GM04503 (cell line): ENCODE data around the gene PRR4.

Experiments used
- DNase-seq: peaks from one replicate; pipeline ENCODE4 v3.0.0-alpha.2; 2012; ENCODE audit warnings: low read depth

PRR4 gene, protein sequence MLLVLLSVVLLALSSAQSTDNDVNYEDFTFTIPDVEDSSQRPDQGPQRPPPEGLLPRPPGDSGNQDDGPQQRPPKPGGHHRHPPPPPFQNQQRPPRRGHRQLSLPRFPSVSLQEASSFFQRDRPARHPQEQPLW

DNA sequence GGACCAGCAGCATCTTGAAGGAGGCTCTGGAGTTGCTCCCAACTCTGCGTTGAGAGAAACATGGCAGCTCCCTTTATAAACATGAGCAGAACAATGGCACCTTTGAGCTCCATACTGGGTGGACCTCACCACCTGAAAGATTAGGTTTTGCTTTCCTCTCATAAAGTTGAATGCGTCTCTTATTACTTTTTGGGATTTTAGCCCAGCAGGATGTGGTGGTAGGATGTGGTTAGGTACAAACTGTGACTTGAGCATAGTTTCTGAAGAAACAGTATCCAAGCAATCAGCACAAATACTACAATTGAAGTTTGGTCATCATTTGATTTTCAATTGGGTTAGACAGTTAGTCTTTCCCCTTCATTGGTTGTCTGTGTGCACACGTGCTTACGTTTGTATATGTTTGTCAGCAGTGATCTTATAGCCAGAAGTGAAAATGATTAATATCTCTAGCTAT is at the start of gene PRR4:
Gene PRR4, minus strand, starts transcription at position 51 of the 454 bp plus-strand sequence. Its CDS starts 38 bp downstream, at position 13.
- no peak for DNase-seq

DNA sequence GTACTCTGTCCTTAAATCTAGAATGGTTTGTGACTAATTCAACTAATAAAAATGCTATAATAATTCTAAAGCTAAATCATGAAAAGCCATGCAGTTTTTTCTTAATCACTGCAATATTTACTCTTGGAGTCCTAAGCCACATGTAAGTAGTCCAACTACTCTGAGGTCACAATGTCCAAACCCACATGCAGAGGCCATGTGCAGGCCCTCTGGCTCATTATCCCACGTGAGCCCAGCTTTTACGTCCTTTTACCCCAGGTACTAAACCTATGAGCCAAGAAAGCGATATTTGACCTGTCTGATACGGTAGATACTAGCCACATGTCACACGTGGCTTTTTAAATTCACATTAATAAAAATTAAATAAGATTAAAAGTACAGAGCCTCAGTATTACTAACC is 47.6 kb upstream of the PRR4 start:
- DNase-seq: no peak

DNA sequence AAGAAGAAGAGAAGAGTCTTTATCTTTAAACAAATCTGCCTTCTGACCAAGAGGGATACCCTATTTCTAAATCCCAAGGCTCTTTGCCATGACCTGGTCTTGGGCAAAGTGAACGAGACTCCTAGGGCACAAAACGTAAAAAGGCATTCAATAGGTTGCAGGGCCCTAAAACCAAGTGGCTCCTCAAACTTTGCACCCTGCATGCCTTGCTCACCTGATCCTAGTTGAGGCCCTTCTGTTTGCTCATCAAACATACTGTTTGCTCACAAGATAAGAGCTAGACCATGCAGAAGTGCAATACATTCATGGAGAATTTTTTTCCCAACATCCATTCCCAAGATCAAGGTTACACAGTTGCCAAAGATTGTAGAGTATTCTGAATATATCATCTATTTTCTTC is 42.7 kb upstream of the PRR4 start:
- no peak for DNase-seq

DNA sequence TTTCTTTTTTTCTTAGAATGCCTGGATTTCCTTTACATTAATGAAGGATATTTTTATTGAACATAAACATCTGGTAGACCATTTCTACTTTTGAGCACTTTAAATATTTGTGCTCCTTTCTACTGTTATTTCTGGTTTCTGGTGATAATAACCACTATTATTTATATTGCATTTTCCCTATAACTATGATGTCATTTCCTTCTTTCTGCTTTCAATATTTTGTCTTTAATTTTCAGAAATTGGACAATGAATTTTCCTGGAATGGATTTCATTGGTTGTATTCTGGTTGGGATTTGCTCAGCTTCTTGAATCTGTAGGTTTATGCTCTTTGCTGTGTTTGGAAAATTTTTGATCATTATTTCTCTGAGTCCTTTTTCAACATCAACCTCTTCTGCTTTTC is 40.0 kb upstream of the PRR4 start:
- no peak for DNase-seq

DNA sequence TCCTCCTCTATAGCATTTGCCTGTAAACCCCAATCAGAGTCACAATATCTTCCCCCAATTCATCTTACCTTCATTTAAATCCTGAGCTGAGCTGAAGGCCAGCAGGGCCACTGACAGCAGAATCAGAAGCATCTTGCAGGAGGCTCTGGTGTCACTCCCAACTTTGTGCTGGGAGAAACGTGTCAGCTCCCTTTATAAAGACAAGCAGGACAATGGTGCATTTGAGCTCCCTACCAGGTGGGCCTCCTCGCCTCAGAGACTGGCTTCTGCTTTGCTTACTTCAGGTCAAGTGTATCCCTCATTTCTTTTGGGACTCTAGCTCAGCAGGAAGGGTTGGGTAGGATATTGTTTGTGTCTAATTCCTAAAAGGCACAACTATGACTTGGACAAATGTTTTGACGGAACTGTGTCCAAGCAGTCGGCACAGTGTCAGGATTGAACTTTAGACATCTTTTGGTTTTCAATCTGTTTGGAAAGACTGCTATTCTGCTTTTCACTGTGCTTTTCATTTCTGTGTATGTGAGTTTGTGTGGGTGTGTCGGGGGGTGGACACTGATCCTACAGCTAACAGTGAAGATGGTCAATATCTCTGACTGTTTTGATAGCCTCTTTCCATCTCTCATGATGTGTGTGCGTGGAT is 34.9 kb upstream of the PRR4 start, which contains the start of gene PRH1:
Gene PRH1, minus strand, starts transcription at position 170 of the 640 bp plus-strand sequence. Its CDS starts 38 bp downstream, at position 132.
- DNase-seq: no peak

DNA sequence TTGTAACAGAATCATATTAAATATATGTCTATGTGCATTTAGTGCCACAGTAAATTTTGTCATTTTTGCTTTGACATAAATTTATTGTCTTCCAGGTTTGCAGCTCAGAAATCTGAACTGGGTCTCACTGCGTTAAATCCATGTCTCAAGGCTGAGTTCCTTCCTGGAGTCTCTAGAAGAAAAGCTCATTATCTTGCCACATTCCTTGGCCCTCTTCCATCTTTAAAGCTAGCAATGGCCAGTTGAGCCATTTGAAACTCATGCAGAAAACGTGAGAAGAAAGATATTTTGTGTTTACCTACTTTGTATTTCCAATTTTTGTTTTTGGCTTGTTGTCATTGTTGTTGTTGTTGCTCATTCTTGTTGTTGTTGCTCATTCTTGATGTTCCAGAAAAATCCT is 24.1 kb upstream of the PRR4 start:
- DNase-seq: peak; percentile 11

DNA sequence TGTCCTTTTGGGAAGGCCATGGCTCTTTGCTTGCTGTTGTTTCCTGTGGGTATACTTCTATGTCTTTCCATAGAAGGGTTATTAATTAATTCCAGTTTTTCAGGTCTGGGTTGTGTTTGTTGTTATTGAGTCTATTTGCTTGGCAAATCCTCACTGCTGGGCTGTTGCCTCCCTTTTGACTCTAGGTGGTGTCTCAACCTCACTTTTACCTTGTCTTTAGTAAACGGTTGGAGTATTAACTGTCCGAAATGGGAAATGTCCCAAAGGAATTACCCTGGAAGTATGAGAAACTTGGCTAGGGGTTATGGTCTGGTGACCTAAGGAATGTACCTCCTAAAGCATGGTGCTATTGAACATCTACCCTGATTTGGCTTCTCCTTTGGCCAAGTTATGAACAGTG is 18.1 kb upstream of the PRR4 start:
- no peak for DNase-seq

DNA sequence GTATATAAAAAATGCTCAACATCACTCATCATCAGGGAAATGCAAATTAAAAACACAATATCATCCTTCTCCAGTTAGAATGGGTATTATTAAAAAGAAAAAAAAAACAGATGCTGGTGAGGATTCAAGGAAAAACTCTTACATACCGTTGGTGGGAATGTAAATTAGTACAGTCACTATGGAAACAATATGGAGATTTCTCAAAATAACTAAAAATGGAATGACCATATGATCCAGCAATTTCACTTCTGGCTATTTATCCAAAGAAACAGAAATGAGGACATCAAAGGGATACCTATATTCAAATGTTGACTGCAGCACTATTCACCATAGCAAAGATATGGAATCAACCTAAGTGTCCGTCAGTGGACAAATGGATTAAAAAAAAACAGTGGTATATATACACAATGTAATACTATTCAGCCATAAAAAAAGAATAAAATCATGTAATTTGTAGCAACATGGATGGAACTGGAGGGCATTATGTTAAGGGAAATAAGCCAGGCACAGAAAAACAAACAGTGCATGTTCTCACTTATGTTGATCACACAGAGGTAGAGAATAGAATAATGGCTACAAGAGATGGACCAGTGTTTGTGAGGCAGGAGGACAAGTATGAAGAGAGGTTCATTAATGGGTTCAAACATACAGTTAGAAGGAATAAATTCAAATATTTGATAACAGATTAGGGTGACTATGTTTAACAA is 14.4 kb upstream of the PRR4 start:
- no peak for DNase-seq

DNA sequence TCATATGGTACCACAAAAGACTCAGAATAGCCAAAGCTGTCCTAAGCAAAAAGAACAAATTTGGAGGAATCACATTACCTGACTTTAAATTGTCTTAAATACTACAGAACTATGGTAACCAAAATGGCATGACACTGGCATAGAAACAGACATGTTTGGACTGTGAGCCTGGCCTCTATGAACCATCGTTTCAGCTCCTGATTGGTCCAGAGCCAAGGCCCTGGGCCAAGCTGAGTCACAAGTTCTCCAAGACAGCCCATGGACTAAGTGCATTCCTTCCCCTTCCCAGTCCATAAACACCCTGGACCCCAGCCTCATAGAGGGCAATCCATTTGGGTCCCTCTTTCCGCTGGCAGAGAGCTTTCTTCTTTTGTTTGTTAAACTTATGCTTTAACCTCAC is 12.1 kb upstream of the PRR4 start:
- no peak for DNase-seq

DNA sequence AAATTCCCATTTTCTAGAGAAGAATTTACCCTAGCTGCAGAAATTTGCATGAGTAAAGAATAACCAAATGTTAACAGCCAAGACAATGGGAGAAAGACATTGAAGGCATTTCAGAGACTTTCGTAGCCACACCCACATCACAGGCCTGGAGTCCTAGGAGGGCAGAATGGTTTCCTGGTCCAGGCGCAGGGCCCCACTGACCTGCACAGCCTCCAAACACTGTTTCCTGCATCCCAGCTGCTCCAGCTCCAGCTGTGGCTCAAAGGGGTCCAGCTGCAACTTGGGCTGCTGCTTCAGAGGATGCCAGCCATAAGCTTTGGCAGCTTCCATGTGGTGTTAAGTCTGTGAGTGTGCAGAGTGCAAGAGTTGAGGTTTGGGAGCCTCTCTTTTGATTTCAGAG is 6.5 kb upstream of the PRR4 start:
- no peak for DNase-seq

DNA sequence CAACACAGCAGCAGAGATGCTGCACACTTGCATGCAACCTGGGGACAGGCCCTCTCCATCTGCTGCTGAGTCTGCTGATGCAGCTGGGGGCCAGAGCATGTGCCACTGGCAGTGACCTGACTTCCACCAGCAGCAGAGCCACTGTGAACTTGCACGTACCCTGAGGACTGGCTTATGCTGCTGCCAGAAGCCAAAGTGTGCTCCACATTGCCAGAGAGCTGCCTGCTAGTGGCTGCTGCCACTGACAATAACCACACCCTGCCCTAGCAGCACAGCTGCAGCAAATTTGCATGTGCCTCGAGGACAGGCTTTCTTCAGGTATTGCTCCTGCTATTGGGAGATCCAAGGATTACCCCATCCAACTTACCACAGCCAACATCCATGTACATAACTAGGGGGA is 4.5 kb upstream of the PRR4 start:
- no peak for DNase-seq

DNA sequence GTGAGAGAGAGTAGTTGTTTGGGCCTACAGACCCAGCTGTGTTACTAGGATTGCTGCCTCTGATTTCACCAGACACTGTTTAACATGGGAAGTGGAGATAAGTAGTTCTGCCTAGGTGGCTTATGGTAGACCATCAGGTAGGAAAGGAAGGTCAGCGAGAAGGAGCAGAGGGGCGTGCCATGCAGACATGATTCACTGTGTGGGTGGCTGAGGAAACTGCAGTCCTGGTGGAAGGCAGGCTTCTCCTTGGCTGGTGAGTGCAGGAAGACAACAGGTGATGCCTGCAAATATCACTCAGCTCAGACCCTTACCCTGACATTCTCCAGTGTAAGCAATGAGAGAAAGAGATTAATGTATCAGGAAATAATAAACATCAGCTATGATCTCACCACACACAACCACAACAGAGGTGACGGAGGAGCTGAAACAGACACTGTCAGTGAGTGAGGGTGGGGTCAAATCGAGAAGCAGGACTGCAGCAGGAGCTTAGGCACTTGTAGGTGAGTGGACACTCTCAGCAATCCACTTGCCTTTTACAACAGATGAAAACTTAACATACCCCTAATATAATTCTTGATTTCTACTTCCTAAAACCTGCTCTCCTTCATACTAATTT is 2.1 kb upstream of the PRR4 start:
- DNase-seq: no peak

DNA sequence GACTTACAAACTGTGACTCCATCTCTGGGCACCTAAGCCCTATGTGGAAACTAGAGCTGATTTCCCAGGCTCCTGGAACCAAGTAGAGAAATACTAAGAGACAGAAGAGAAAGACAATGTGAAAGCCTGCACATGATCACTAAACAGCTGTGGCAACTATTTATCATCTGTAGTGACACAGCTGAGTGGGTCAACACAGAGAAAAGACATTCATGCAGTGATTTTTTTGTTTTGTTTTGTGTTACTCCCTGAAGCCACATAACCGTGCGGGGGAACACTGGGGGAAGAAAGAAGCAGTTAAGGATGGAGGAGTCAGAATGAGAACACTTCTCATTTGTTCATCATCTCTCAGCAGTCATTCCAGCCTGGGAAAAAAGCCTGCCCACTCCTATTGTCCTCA is 1.5 kb downstream of the PRR4 start:
- DNase-seq: no peak

DNA sequence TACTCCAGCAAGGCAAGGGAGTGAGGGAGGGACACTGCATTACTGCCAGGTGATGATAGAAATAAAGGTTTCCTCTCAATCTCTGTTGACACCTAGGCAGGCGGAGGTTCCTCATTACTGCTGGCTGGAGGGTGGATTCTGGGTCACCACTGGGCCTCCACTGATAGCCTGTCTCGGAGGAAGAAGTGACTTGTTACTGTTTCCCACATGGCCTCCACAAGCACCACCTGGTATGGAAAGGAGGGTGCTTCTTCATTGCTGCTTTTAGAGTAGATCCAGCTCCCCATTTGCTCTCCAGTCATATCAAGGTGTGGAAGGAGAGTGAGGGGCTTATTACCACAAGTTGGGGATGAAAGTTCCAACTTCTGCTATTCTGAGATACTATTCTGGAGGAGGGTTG is 6.4 kb downstream of the PRR4 start:
- DNase-seq: no peak

DNA sequence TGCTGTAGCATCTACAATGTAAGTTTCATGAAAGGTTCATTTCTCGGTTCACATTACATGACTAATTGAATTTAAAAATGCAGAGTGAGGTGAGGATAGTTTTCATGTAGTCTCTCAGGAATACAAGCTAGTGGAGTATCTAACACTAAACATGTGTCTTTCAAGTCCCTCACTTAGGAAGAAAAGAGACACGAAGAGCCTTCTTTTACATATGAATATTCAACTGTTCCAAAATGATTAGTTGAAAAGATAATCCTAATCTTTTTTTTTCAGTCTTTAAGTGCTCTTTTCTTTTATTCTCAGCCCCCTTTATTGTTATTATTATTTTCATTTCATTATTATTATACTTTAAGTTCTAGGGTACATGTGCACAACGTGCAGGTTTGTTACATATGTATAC is 10.8 kb downstream of the PRR4 start:
- DNase-seq: no peak

DNA sequence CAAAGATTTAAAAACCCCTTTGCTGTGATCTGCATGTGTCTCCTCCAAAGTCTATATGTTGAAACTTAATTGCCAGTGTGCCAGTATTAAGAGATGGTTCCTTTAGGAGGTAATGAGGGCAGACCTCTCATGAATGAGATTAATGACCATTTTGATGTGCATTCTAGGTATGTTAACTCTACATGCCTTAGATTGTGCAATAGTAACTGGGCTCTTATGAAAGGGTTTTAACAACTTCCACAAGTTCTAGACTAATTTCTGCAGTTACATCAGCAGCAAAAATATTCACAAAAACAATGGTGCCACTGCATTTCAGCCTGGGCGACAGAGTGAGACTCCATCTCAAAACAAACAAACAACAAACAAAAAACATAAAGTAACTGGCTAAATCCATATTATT is 19.3 kb downstream of the PRR4 start:
- peak; percentile 2 for DNase-seq

DNA sequence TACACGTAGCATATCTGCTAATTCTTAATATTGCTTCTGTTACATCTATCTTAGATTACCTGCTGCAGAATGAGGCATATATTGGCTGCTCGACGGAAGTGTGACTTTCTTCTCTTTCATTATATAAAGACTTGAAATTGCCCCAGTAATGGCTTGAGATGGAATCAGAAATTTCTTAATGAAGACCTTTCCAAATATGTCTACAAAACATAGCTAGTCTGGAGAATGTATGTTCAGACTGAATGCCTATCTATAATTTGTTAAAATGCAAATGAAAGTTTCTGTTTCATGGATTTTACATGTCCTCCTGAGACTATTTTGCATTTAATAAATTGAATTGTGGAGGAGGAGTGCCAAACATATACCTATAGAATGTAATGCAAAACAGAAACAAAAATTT is 23.0 kb downstream of the PRR4 start, which contains the start of gene TAS2R10:
Gene TAS2R10, minus strand, starts transcription at position 101 of the 400 bp plus-strand sequence. Its CDS starts 89 bp downstream, at position 12.
- DNase-seq: no peak

DNA sequence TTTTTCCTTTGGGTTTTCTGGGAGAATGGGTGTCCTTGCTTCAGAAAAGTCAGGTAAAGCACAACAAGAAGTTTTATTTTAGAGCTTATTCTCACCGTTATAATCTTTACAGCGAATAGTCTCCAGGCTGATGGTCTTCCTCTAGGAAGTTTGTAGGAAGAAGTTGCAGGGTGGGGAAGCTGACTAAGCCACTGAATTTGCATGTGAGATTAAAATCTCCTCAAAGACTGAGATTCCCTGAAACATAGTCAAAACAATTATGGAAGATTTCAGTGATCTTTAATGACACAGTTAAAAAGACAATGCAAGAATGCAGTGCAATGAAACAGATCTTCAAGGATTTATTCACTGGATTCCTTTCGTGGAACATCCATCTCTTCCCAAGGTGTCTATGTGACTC is 24.3 kb downstream of the PRR4 start:
- DNase-seq: no peak

DNA sequence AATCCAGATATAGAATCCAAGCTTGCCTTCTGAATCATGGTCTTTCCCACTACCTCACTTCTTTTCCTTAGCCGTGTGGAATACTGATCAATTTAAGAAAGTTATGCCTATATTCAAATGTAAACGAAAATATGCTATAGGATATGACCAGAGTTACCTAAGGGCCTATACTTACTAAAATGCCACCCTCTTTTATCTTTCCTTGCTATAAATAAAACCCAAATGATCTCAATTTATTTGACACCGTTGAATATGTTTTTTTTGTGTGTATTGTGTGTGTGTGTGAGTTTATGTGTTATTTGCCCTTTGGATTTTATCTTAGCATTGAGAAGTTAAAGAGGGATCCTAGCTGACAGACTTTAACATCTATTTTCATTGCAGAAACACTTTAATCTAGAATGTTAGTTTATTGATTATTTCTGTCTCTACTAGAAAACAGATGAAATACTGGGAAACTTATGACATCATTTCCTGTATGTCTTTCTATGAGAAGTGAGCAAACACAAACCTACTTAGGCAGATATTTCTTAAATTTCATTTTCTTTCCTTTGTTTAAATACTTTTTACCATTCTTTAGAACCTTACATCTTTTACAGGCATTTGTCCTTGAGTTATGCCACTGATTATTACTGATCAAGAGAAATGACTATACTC is 37.3 kb downstream of the PRR4 start:
- DNase-seq: no peak

DNA sequence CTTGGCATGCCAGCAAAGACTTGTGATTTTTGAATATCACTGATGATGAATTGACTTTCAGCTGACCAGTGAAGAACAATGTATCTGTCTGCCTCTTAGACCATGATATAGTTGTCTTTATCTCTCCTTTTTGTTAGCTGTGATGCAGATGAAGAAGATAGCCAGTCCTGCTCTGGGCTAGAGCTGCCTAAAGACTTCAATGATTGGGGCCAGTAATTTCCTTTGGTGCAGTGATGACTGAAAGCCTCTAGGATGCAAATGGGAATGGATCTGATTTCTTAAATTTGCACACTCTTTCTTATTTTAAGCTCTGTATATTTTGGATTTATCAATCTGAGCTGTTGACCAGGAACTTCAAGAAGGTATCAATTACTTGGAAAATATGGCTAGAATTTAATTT is 39.2 kb downstream of the PRR4 start, which contains the start of gene TAS2R9:
Gene TAS2R9, minus strand, starts transcription at position 101 of the 400 bp plus-strand sequence. Its CDS starts 93 bp downstream, at position 8.
- DNase-seq: no peak

DNA sequence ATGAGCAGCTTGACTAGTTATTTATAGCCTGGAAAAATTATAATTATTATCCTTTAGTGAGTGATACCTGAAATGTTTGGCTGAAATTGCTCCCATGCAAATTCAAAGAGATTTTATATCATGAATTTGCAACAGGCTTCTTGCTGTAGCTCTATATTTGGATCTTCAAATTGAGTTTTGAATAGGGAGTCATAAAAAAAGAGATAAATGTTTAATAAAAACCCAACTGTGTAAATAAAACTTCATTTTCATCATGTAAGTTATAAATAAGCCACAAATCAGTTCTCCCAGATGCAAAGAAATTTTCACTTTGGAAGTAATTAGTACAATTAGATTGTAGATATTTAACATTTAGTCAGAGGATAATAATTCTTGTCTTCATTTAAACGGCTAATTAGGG is 42.1 kb downstream of the PRR4 start, which contains the start of gene TAS2R8:
Gene TAS2R8, minus strand, starts transcription at position 101 of the 400 bp plus-strand sequence. CDS start 306 bp downstream, outside the sequence.
- no peak for DNase-seq

DNA sequence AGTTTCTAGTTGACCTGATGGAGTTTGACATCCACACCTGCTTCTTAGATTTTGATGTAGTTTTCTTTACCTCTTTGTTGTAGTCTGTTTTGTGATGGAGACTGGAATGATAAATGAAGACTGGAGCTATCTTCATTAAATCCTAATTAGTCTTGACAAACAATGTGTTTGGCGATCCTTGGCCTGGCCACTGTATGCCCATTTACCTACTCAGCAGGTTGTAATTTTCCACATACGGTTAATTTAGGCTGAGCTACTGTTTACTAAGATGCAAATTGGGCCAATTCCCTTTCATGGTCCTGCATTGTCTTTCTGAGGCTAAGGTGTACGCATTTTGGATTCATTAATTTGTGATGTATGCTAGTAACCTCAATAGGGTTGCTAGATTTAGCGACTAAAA is 46.7 kb downstream of the PRR4 start, which contains the start of gene TAS2R7:
Gene TAS2R7, minus strand, starts transcription at position 41 of the 400 bp plus-strand sequence. CDS start 57 bp downstream, outside the sequence.
- no peak for DNase-seq
